ENCODE measurements around the gene GM2A.
A peak's percentile ranks its signal among the peaks of the same experiment; 100 is the strongest.

GM2A gene

DNA sequence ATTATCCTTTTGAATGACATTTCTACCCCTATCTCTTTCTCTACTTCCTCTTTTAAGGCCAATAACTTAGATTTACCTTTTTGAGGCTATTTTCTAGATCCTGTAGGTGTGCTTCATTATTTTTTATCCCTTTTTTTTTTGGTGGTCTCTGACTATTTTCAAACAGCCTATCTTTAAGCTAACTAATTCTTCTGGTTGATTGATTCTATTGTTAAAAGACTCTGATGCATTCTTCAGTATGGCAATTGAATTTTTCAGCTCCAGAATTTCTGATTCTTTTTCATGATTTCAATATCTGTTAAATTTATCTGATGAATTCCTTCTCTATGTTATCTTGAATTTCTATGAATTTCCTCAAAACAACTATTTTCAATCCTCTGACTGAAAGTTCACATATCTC is 57.9 kb downstream of the GM2A start:
- DNase-seq = no peak
- Histone ChIP-seq H3K9me3 (peaks cover 0 to 19% (median 11%) of the 10 kb centered on the region in 3 donors), H3K27me3 (peaks cover 0 to 2% of the 10 kb centered on the region in 2 donors), H3K27ac (no peak overlapping the region), H3K4me1 (no peaks in the 10 kb centered on the region), H3K4me3 (no peak overlapping the region), H3K36me3 (peaks cover 0 to 4% (median 0%) of the 10 kb centered on the region in 3 donors)
- intact Hi-C loops (cut with DNase I; ENCODE audit: low total_unique reads) = no loop called here
- TF ChIP-seq, protein P1, sequence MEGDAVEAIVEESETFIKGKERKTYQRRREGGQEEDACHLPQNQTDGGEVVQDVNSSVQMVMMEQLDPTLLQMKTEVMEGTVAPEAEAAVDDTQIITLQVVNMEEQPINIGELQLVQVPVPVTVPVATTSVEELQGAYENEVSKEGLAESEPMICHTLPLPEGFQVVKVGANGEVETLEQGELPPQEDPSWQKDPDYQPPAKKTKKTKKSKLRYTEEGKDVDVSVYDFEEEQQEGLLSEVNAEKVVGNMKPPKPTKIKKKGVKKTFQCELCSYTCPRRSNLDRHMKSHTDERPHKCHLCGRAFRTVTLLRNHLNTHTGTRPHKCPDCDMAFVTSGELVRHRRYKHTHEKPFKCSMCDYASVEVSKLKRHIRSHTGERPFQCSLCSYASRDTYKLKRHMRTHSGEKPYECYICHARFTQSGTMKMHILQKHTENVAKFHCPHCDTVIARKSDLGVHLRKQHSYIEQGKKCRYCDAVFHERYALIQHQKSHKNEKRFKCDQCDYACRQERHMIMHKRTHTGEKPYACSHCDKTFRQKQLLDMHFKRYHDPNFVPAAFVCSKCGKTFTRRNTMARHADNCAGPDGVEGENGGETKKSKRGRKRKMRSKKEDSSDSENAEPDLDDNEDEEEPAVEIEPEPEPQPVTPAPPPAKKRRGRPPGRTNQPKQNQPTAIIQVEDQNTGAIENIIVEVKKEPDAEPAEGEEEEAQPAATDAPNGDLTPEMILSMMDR (IDR thresholded peaks at IDR 0.05) = no peak

DNA sequence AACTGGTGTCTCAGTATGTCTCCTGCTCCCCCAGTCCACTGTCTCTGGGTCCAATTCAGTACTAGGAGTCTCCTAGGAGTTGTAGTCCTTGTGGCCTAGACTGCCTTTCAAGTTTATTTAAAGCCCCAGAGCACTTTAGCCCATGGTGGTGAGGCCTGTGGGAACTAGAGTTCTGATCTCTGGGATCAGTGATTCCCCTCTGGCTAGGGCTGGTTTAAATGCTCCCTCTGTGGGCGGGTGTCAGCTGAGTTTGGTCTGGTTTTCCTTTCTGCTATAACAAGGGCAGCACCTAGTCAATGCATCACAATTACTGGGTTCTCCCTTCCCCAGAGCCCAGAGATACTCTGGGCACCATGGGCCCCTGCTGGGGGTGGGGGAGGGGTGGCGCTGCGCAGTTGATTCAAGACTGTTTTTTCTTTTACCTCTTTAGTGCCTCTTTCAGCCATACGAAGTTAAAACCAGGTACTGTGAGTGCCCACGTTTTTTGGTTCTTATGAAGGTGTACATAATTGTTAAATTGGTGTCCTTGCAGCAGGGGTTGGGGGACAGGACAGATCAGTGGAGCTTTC is 59.9 kb downstream of the GM2A start:
- no peak for DNase-seq
- intact Hi-C loops (cut with DNase I; ENCODE audit: low total_unique reads) = no loop called here
- Histone ChIP-seq H3K4me1 (no peaks in the 10 kb centered on the region), H3K36me3 (peaks cover 0 to 4% (median 0%) of the 10 kb centered on the region in 3 donors), H3K27ac (no peak overlapping the region), H3K27me3 (peaks cover 0 to 2% of the 10 kb centered on the region in 2 donors), H3K4me3 (no peak overlapping the region), H3K9me3 (peaks cover 0 to 19% (median 11%) of the 10 kb centered on the region in 3 donors)
- TF ChIP-seq, protein P1 (IDR thresholded peaks at IDR 0.05) = no peak

DNA sequence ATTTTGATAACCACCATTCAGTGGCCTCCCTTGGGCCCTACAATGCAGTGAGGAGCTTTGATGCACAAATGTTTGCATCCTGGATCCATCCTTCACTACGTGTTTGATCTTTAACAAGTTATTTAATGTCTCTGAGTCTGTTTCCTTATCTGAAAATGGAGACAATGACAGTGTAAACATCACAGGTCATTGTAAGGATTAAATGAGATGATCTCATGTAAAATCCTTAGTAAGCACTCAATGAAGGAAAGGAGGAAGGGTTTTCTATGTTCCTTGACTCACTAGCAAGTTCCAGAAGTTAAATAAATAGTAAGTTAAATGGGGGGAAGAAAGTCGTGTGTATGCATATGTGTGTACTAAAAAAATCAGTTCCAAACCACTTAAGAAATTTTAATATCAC is 60.4 kb downstream of the GM2A start:
- Histone ChIP-seq H3K9me3 (peaks cover 0 to 19% (median 11%) of the 10 kb centered on the region in 3 donors), H3K4me3 (no peak overlapping the region), H3K27ac (no peak overlapping the region), H3K36me3 (peaks cover 0 to 4% (median 0%) of the 10 kb centered on the region in 3 donors), H3K27me3 (peaks cover 0 to 2% of the 10 kb centered on the region in 2 donors), H3K4me1 (no peaks in the 10 kb centered on the region)
- TF ChIP-seq, protein P1 (IDR thresholded peaks at IDR 0.05) = no peak
- intact Hi-C loops (cut with DNase I; ENCODE audit: low total_unique reads) = no loop called here
- DNase-seq = no peak

DNA sequence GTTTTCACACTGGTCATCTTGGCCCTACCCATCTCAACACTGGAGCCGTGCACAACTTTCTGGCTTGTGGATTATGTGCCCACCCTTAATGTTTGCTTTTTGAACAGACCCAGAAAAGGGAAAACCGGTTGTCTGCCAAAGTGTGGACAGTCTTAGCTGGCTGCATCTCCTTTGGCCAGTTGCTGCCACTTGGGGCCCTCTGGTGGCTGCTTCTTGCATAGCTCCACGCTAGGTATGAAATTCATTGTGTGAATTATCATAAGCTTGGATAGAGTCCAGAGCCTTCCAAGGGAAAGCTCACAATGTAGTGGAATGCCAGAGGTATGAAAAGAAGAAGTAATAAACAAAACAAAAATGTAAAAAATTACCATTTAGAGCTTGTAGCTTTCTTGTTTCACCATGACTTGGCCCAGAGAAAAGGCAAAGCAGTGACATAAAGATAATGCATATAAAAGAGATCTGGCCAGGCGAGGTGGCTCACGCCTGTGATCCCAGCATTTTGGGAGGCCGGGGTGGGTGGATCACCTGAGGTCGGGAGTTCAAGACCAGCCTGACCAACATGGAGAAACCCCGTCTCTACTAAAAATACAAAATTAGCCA is 63.1 kb downstream of the GM2A start:
- H3K4me3 ChIP-seq = no peak overlapping the region
- TF ChIP-seq, protein P1 (IDR thresholded peaks at IDR 0.05) = peak; percentile 60 to 76
- peaks cover 0 to 4% (median 0%) of the 10 kb centered on the region in 3 donors for H3K36me3 ChIP-seq
- H3K27ac ChIP-seq = no peak overlapping the region
- DNase-seq = peak; percentile 69 to 78
- H3K9me3 ChIP-seq = peaks cover 0 to 7% (median 6%) of the 10 kb centered on the region in 3 donors
- H3K4me1 ChIP-seq = peaks cover 0 to 9% (median 6%) of the 10 kb centered on the region in 4 donors
- intact Hi-C loops (cut with DNase I; ENCODE audit: low total_unique reads) = no loop called here
- no peaks in the 10 kb centered on the region for H3K27me3 ChIP-seq

DNA sequence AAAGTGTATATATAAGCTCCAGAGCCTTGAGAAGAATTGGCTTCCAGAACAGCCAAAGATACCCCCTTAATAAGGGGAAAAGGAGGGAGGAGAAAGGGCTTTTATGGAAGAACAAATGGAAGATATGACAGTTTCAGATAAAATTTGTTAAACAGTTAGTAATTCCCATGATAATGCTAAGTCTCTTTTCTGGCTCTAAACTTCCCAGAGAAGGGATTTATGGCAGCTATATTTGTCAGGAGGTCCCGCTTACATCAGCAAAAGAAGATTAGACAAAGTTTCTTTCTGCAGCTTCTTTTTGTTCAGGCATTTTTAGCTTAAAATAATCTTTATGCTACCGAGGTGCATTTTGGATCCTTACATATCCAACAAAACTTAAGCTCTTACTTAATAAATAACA is 64.9 kb downstream of the GM2A start:
- DNase-seq = no peak
- no peak overlapping the region for H3K27ac ChIP-seq
- H3K36me3 ChIP-seq = no peaks in the 10 kb centered on the region
- no peak overlapping the region for H3K4me3 ChIP-seq
- H3K4me1 ChIP-seq = peaks cover 0 to 9% (median 6%) of the 10 kb centered on the region in 4 donors
- no peaks in the 10 kb centered on the region for H3K9me3 ChIP-seq
- TF ChIP-seq, protein P1 (IDR thresholded peaks at IDR 0.05) = no peak
- no peaks in the 10 kb centered on the region for H3K27me3 ChIP-seq
- intact Hi-C loops (cut with DNase I; ENCODE audit: low total_unique reads) = no loop called here

Measured in tibial artery (tissue), 4 donors.